ENCODE data around the gene OTOGL. TPM values are rescaled to one million over a fixed set of nuclear protein-coding genes. Genes with fewer than 3 reads are reported as not detected.
"Not testable (repeated sequence)": the region's sequence is repeated elsewhere in the genome, so short reads cannot be mapped to it uniquely, and the experiment has no call there.

The OTOGL gene
- total RNA-seq, 1 donor from 2014 or later = 0.16 TPM

GRCh38 chr12:80196419-80196818, 97.1 kb downstream of the OTOGL start:
- Mint-ChIP-seq H3K36me3 (ENCODE audit: low read depth) (no peaks in the 10 kb centered on the region), H3K4me3 (ENCODE audit: low read depth) (no peak overlapping the region), H3K27ac (no peak overlapping the region), H3K4me1 (ENCODE audit: low read depth) (no peaks in the 10 kb centered on the region), H3K27me3 (ENCODE audit: low read depth) (peaks cover 21% of the 10 kb centered on the region), H3K9me3 (no peaks in the 10 kb centered on the region)
- intact Hi-C loops (cut with micrococcal nuclease) = no loop called here
- DNase-seq (ENCODE audit: low spot score) = no peak

GRCh38 chr12:80198782-80199337, 99.5 kb downstream of the OTOGL start:
- Mint-ChIP-seq H3K27me3 (ENCODE audit: low read depth) (peaks cover 15% of the 10 kb centered on the region), H3K4me3 (ENCODE audit: low read depth) (no peak overlapping the region), H3K27ac (no peak overlapping the region), H3K9me3 (no peaks in the 10 kb centered on the region), H3K4me1 (ENCODE audit: low read depth) (no peaks in the 10 kb centered on the region), H3K36me3 (ENCODE audit: low read depth) (no peaks in the 10 kb centered on the region)
- no peak for DNase-seq (ENCODE audit: low spot score)
- intact Hi-C loops (cut with micrococcal nuclease) = no loop called here

DNA sequence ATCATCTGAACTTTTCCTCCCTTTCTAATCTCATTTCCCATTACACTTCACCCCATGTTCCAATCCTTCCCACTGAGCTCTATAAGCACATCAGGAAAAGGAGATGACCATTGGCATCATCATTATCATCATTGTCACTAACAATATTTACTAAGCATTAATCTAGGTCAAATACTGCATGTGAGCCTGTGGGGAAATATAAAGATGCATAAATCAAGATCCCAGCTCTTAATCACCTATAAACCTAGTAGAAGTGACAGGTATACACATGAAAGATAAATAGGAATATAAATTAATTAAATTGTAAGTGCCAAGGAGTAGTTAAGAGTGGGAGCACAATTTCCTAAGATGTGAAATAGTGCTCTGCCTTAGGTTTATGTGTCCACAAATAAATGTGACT, 100.6 kb downstream of the OTOGL start:
- no peak overlapping the region for H3K4me3 Mint-ChIP-seq (ENCODE audit: low read depth)
- H3K36me3 Mint-ChIP-seq (ENCODE audit: low read depth) = no peaks in the 10 kb centered on the region
- H3K27me3 Mint-ChIP-seq (ENCODE audit: low read depth) = peaks cover 13% of the 10 kb centered on the region
- no peak for DNase-seq (ENCODE audit: low spot score)
- no peak overlapping the region for H3K27ac Mint-ChIP-seq
- H3K9me3 Mint-ChIP-seq = no peaks in the 10 kb centered on the region
- intact Hi-C loops (cut with micrococcal nuclease) = no loop called here
- H3K4me1 Mint-ChIP-seq (ENCODE audit: low read depth) = no peaks in the 10 kb centered on the region

DNA sequence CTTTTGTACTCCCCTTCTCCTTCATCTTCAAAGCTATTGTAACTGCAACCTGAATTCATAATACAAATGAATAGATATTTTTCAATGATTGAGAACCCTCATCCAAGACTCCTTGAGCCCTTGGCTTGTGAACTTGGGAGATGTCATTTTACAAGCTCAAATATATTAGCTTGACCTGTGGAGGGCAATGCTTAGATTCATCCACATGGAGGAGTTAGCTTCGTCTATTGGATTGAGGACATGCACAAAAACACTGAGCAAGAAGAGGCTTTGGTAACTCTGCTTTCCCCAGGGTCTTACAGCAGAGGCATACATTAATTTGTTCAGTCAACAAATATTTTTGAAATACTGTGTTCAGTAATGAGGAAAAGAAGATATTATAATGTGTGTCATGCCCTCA, 101.1 kb downstream of the OTOGL start:
- no peak overlapping the region for H3K27ac Mint-ChIP-seq
- H3K36me3 Mint-ChIP-seq (ENCODE audit: low read depth) = no peaks in the 10 kb centered on the region
- H3K9me3 Mint-ChIP-seq = no peaks in the 10 kb centered on the region
- H3K4me1 Mint-ChIP-seq (ENCODE audit: low read depth) = no peaks in the 10 kb centered on the region
- H3K4me3 Mint-ChIP-seq (ENCODE audit: low read depth) = no peak overlapping the region
- no peak for DNase-seq (ENCODE audit: low spot score)
- H3K27me3 Mint-ChIP-seq (ENCODE audit: low read depth) = peaks cover 11% of the 10 kb centered on the region
- intact Hi-C loops (cut with micrococcal nuclease) = no loop called here

DNA sequence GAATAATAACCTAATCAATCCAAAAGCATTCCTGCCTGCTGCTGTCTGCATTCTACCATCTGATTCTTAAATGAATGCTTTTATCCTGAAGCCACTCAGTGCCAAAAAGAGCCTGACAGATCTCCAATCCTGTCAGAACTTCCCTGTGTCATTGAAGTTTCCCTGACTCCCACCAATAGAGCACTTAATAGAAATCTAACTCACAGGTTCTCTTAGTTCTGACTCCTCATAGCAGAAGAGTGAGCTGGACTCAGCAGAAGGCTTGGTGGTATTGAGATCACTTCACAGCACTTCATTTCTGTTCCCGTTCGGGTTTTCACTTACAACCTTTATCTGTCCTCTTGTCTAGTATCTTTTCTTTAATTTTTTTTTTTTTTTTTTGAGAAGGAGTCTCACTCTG, 102.6 kb downstream of the OTOGL start:
- intact Hi-C loops (cut with micrococcal nuclease) = no loop called here
- H3K27me3 Mint-ChIP-seq (ENCODE audit: low read depth) = peaks cover 7% of the 10 kb centered on the region
- no peaks in the 10 kb centered on the region for H3K4me1 Mint-ChIP-seq (ENCODE audit: low read depth)
- H3K27ac Mint-ChIP-seq = no peak overlapping the region
- H3K4me3 Mint-ChIP-seq (ENCODE audit: low read depth) = no peak overlapping the region
- H3K9me3 Mint-ChIP-seq = no peaks in the 10 kb centered on the region
- no peak for DNase-seq (ENCODE audit: low spot score)
- no peaks in the 10 kb centered on the region for H3K36me3 Mint-ChIP-seq (ENCODE audit: low read depth)

DNA sequence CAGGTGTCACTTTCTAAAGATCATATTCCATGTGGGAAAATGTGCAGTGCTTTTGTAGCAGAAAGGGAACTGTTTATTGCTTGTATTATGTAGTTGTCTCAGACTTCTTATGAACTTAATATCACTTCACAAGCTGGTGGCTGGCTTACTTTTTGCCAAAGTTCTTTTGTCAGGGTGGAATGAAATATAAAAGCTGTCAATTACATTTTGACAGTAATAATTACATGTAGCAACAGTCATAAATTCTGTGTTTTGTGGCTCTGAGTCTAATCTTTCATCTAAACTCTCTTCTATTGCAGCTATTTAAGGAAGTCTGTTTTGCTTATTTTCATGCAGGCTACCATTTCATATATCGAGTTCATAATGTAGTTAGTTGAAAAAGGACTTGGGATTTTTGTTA, 106.6 kb downstream of the OTOGL start:
- no peak overlapping the region for H3K27ac Mint-ChIP-seq
- H3K36me3 Mint-ChIP-seq (ENCODE audit: low read depth) = no peaks in the 10 kb centered on the region
- peaks cover 4% of the 10 kb centered on the region for H3K27me3 Mint-ChIP-seq (ENCODE audit: low read depth)
- no peak overlapping the region for H3K4me3 Mint-ChIP-seq (ENCODE audit: low read depth)
- intact Hi-C loops (cut with micrococcal nuclease) = no loop called here
- H3K4me1 Mint-ChIP-seq (ENCODE audit: low read depth) = no peaks in the 10 kb centered on the region
- no peaks in the 10 kb centered on the region for H3K9me3 Mint-ChIP-seq
- no peak for DNase-seq (ENCODE audit: low spot score)

DNA sequence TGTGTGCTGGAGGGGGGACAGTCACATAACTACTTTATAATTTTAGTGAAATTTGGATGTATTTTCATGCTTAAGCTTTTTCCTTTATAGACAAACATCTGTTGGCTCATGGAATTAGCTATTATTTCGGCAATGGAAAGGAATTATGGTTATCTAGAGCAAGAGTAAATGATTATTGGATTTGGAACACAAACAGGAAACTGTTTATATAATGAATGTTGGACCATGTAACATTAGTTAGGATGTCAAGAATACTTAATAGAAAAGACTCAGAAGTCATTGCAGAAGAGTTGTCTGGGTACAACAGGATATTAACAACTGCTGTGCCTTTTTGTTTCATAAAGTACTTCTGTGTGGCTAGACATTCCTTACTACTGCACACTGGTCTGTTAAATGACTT, 108.7 kb downstream of the OTOGL start:
- H3K27me3 Mint-ChIP-seq (ENCODE audit: low read depth) = peaks cover 2% of the 10 kb centered on the region
- H3K4me3 Mint-ChIP-seq (ENCODE audit: low read depth) = no peak overlapping the region
- no peaks in the 10 kb centered on the region for H3K36me3 Mint-ChIP-seq (ENCODE audit: low read depth)
- H3K27ac Mint-ChIP-seq = no peak overlapping the region
- no peaks in the 10 kb centered on the region for H3K9me3 Mint-ChIP-seq
- intact Hi-C loops (cut with micrococcal nuclease) = no loop called here
- no peaks in the 10 kb centered on the region for H3K4me1 Mint-ChIP-seq (ENCODE audit: low read depth)
- no peak for DNase-seq (ENCODE audit: low spot score)

DNA sequence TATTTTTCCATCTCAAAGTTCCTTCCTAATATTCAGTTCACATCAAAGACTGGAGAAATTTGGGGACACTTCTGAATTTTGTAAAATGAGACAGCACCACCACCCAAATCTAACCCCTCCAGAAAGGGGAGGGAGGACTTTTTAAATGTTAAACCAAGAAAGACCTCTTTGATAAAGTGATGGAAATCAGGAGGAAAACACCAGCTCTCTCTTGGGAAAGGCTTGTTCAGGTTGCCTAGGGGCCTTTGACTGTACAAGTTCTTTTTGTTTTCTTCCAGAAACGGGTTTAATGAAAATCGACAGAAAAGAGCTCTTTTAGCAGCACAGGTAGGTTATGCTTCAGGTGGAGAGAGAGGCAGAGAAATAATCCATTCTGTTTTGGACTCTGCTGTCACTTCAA, 112.3 kb downstream of the OTOGL start:
- Mint-ChIP-seq H3K27me3 (ENCODE audit: low read depth) (peaks cover 2% of the 10 kb centered on the region), H3K27ac (no peak overlapping the region), H3K4me1 (ENCODE audit: low read depth) (no peaks in the 10 kb centered on the region), H3K4me3 (ENCODE audit: low read depth) (no peak overlapping the region), H3K9me3 (no peaks in the 10 kb centered on the region), H3K36me3 (ENCODE audit: low read depth) (no peaks in the 10 kb centered on the region)
- intact Hi-C loops (cut with micrococcal nuclease) = no loop called here
- no peak for DNase-seq (ENCODE audit: low spot score)

- intact Hi-C loops (cut with micrococcal nuclease) = no loop called here
- Mint-ChIP-seq H3K9me3 (no peaks in the 10 kb centered on the region), H3K27me3 (ENCODE audit: low read depth) (peaks cover 2% of the 10 kb centered on the region), H3K27ac (no peak overlapping the region), H3K4me1 (ENCODE audit: low read depth) (no peaks in the 10 kb centered on the region), H3K36me3 (ENCODE audit: low read depth) (no peaks in the 10 kb centered on the region), H3K4me3 (ENCODE audit: low read depth) (no peak overlapping the region)
- DNase-seq (ENCODE audit: low spot score) = no peak
Observed at GRCh38 chr12:80212938-80213645, 113.8 kb downstream of the OTOGL start.

DNA sequence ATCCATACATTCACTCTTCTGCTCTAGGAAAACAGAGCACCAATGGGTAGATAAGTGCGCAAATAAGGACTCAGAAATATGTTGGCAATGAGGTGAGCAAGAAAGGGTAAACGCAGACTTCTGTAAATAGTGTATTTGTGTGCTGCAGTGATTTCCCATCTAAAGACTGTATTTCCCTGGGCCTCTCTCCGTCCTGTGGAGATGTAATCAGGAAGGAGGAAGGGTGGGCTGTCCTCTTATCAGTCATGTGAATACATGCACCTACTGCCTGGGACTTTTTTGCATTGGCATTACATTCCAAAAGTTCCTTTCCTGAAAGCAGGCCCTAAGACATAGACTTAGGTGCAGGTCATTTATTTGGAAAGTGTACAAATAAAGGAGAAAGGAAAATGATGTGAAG, 114.5 kb downstream of the OTOGL start:
- Mint-ChIP-seq H3K36me3 (ENCODE audit: low read depth) (no peaks in the 10 kb centered on the region), H3K4me1 (ENCODE audit: low read depth) (no peaks in the 10 kb centered on the region), H3K4me3 (ENCODE audit: low read depth) (no peak overlapping the region), H3K27ac (no peak overlapping the region), H3K9me3 (no peaks in the 10 kb centered on the region), H3K27me3 (ENCODE audit: low read depth) (no peaks in the 10 kb centered on the region)
- DNase-seq (ENCODE audit: low spot score) = no peak
- intact Hi-C loops (cut with micrococcal nuclease) = no loop called here

DNA sequence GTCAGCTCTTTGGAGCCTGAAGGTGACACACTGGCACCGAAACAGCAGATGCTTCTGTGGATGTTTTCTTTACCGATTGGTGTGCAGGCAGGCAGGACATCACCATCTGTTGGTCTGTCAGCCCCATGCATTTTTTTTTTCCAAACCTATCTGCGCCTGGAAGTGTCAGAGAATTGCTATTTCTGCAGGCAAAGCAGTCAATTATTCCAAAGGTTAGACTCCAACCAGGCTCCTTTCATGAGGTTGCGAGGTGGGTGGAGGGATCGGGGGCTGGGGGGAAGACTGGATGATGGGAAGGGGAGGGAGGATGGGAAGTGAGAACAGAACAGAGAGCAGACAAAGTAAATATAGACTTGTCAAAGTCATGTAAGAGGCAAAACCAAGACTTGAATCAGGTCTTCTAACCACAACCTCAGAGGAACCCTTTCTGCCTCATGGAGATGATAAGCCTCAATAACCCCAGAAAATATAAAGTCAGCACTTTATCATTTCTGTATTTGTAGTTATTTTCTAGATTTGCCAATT, 117.7 kb downstream of the OTOGL start:
- DNase-seq (ENCODE audit: low spot score) = no peak
- Mint-ChIP-seq H3K27me3 (ENCODE audit: low read depth) (no peaks in the 10 kb centered on the region), H3K4me3 (ENCODE audit: low read depth) (no peak overlapping the region), H3K4me1 (ENCODE audit: low read depth) (no peaks in the 10 kb centered on the region), H3K36me3 (ENCODE audit: low read depth) (no peaks in the 10 kb centered on the region), H3K9me3 (no peaks in the 10 kb centered on the region), H3K27ac (no peak overlapping the region)
- intact Hi-C loops (cut with micrococcal nuclease) = no loop called here

GRCh38 chr12:80218925-80219324, 119.6 kb downstream of the OTOGL start:
- H3K27ac Mint-ChIP-seq; H3K27me3 Mint-ChIP-seq (ENCODE audit: low read depth); H3K9me3 Mint-ChIP-seq; H3K36me3 Mint-ChIP-seq (ENCODE audit: low read depth); intact Hi-C loops (cut with micrococcal nuclease); DNase-seq (ENCODE audit: low spot score); H3K4me1 Mint-ChIP-seq (ENCODE audit: low read depth); H3K4me3 Mint-ChIP-seq (ENCODE audit: low read depth): not testable (repeated sequence)

GRCh38 chr12:80219345-80219744, 120.0 kb downstream of the OTOGL start:
- no peak for DNase-seq (ENCODE audit: low spot score)
- no peaks in the 10 kb centered on the region for H3K4me1 Mint-ChIP-seq (ENCODE audit: low read depth)
- no peak overlapping the region for H3K27ac Mint-ChIP-seq
- H3K9me3 Mint-ChIP-seq = no peaks in the 10 kb centered on the region
- intact Hi-C loops (cut with micrococcal nuclease) = no loop called here
- H3K27me3 Mint-ChIP-seq (ENCODE audit: low read depth) = no peaks in the 10 kb centered on the region
- no peak overlapping the region for H3K4me3 Mint-ChIP-seq (ENCODE audit: low read depth)
- H3K36me3 Mint-ChIP-seq (ENCODE audit: low read depth) = no peaks in the 10 kb centered on the region

All from activated T-helper 2 cell treated with anti-CD3 and anti-CD28 coated beads, Interferon-gamma antibody, Interleukin-2, Interleukin-4, amounts not matched to agents 10 μg/mL and 5 μg/mL and 100 μg/mL, durations not matched to agents 14 hours and 24 hours and 36 hours (primary cell).